Astrocyte of the cerebellum (primary cell): ENCODE measurements around the gene SLC2A11.
A peak's percentile ranks its signal among the peaks of the same experiment; 100 is the strongest.

ENCODE experiments used
- DNase-seq: peaks from one replicate; pipeline ENCODE4 v3.0.0-alpha.2; 2011; ENCODE audit warnings: low read depth
- H3K4me3 ChIP-seq: 2 replicates; pipeline ENCODE4 v1.5.1; 2011; ENCODE audit warnings: mild to moderate bottlenecking, low read depth, low read length, moderate library complexity
- in situ Hi-C: cut with HindIII; loops from 2 replicates; pipeline ENCODE4 v1.10.0; 2017; ENCODE audit warnings: low sequenced_read_pairs
- TF ChIP-seq, protein P1 (sequence below): IDR thresholded peaks from 2 replicates; pipeline ENCODE4 v1.5.1; 2012; ENCODE audit warnings: low read length, low read depth, moderate library complexity, mild to moderate bottlenecking; ENCODE audit errors: missing control alignments

Gene SLC2A11

DNA sequence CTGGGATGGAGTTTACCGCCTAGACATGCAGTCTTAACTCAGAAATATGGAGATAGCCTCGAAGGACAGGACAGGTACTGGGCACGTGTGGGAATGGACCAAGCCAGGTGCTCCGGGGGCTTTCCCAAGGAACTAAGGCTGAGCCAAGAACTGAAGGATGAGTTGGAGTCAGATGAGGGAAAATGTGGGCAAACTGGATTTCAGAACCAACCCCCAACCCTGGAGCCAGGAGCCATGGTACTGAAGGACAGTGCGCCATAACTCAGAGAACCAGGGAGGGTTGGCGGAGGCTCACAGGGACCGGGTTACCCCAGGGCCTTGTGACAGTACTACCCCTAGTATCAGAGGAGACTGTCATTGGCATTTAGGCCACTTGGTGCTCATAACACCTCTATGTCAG lies 34.1 kb downstream of the SLC2A11 start:
- no peak overlapping the region for H3K4me3 ChIP-seq
- in situ Hi-C loops: no loop called here
- DNase-seq: no peak
- TF ChIP-seq, protein P1, sequence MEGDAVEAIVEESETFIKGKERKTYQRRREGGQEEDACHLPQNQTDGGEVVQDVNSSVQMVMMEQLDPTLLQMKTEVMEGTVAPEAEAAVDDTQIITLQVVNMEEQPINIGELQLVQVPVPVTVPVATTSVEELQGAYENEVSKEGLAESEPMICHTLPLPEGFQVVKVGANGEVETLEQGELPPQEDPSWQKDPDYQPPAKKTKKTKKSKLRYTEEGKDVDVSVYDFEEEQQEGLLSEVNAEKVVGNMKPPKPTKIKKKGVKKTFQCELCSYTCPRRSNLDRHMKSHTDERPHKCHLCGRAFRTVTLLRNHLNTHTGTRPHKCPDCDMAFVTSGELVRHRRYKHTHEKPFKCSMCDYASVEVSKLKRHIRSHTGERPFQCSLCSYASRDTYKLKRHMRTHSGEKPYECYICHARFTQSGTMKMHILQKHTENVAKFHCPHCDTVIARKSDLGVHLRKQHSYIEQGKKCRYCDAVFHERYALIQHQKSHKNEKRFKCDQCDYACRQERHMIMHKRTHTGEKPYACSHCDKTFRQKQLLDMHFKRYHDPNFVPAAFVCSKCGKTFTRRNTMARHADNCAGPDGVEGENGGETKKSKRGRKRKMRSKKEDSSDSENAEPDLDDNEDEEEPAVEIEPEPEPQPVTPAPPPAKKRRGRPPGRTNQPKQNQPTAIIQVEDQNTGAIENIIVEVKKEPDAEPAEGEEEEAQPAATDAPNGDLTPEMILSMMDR: no peak

DNA sequence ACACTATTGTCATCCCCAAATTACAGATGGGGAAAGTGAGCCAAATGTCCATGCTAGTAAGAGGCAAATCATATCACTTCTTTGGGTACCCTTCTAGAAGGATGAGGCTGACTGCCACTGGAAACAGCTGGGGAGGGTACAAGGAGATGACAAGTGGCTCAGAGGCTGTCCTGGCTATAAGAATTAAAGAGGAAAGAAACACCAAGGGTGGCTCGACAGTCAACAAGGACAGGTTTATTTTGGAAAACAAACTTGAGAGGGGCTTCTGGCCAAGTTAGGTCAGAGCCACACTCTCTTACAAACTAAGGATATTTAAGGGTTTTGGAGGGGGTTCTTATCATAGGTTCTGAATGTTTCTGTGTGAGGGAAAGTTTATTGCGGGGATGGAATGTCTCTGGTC lies 34.5 kb downstream of the SLC2A11 start:
- TF ChIP-seq, protein P1: no peak
- DNase-seq: no peak
- in situ Hi-C loops: no loop called here
- no peak overlapping the region for H3K4me3 ChIP-seq

DNA sequence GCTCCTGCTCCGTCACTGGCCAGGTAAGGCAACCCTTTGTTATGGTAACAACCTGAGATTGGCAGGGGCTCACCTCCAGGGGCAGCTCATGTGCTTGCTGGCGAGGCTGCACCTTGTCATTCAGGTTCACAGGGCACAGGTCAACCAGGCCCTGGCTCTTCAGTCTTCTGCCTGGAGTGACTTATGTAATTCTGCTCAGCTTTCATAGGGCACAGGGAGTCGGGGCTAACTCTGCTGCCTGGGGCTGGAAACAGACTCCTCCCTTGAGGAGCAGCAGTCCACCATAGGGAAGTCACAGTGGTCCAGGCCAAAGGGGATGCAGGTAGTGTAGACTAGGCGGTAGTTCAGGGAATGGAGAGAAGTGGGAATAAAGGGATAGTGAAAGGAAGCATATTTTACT lies 35.0 kb downstream of the SLC2A11 start:
- no peak overlapping the region for H3K4me3 ChIP-seq
- TF ChIP-seq, protein P1: no peak
- no peak for DNase-seq
- in situ Hi-C loops: no loop called here

DNA sequence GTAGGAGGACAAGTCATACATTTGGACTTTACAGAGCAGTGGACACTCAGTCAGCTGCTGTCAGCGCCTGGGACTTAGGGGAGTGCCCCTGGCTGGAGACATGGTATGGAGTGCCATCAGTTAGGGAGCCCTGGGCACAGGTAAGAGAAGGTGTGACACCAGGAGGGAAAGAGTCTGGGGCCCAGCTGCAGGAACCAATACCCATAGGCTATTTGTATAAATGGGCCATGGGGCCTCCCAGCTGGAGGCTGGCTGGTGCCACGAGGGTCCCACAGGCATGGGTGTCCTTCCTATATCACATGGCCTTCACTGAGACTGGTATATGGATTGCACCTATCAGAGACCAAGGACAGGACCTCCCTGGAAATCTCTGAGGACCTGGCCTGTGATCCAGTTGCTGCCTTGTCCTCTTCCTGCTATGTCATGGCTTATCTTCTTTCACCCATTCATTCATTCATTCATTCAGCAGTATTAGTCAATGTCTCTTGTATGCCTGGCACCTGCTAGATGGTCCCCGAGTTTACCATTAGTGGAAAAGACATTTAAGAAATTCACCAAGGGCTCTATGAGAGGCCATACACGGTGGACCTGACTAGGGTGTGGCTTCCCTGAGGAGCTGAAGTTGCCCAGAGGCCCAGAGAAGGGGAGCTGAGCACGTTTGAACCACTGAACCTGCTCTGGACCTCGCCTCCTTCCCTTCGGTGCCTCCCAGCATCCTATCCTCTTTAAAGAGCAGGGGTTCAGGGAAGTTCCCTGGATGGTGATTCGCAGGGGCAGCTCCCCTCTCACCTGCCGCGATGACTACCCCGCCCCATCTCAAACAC lies 35.7 kb downstream of the SLC2A11 start:
- peak overlapping the region; percentile 59 for H3K4me3 ChIP-seq
- TF ChIP-seq, protein P1: no peak
- no peak for DNase-seq
- in situ Hi-C loops: no loop called here

DNA sequence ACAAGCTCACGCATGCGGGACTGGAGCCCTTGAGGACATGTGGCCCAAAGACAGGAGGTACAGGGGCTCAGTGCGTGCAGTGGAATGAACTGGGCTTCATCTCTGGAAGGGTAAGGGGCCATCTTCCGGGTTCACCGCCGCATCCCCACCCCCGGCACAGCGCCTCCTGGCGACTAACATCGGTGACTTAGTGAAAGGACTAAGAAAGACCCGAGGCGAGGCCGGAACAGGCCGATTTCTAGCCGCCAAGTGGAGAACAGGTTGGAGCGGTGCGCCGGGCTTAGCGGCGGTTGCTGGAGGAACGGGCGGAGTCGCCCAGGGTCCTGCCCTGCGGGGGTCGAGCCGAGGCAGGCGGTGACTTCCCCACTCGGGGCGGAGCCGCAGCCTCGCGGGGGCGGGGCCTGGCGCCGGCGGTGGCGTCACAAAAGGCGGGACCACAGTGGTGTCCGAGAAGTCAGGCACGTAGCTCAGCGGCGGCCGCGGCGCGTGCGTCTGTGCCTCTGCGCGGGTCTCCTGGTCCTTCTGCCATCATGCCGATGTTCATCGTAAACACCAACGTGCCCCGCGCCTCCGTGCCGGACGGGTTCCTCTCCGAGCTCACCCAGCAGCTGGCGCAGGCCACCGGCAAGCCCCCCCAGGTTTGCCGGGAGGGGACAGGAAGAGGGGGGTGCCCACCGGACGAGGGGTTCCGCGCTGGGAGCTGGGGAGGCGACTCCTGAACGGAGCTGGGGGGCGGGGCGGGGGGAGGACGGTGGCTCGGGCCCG lies 36.5 kb downstream of the SLC2A11 start, which contains the start of gene MIF:
MIF (plus strand) TSS at position 439 of the 765 bp plus-strand sequence; CDS start at position 531, 92 bp downstream.
- TF ChIP-seq, protein P1: peak; percentile 80
- peak within 1 kb of the TSS; percentile 59 for H3K4me3 ChIP-seq
- in situ Hi-C loops: no loop called here
- DNase-seq: peak; percentile 69

DNA sequence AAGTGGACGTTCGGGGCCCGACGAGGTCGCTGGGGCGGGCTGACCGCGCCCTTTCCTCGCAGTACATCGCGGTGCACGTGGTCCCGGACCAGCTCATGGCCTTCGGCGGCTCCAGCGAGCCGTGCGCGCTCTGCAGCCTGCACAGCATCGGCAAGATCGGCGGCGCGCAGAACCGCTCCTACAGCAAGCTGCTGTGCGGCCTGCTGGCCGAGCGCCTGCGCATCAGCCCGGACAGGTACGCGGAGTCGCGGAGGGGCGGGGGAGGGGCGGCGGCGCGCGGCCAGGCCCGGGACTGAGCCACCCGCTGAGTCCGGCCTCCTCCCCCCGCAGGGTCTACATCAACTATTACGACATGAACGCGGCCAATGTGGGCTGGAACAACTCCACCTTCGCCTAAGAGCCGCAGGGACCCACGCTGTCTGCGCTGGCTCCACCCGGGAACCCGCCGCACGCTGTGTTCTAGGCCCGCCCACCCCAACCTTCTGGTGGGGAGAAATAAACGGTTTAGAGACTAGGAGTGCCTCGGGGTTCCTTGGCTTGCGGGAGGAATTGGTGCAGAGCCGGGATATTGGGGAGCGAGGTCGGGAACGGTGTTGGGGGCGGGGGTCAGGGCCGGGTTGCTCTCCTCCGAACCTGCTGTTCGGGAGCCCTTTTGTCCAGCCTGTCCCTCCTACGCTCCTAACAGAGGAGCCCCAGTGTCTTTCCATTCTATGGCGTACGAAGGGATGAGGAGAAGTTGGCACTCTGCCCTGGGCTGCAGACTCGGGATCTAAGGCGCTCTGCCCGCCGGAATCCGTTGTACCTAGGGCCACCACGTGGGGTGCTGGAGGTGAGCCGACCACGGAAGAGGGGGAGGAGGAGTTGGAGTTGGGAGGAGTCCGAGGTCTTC lies 37.3 kb downstream of the SLC2A11 start:
- in situ Hi-C loops: no loop called here
- peak; percentile 51 for DNase-seq
- peak overlapping the region; percentile 59 for H3K4me3 ChIP-seq
- TF ChIP-seq, protein P1: peak; percentile 41
